Activated CD4-positive, alpha-beta memory T cell treated with anti-CD3 and anti-CD28 coated beads, Interleukin-2, amount 10 ng/mL, durations not matched to agents 7 days and 5 days (primary cell): ENCODE results near the gene TULP4. TPM values are rescaled to one million over a fixed set of nuclear protein-coding genes. Genes with fewer than 3 reads are reported as not detected.
"Not testable (repeated sequence)": the region's sequence is repeated elsewhere in the genome, so short reads cannot be mapped to it uniquely, and the experiment has no call there.

Experiments used
- CTCF ChIA-PET: fragments of 350-600 bp; sonication (Branson Sonifier 250); formaldehyde crosslinking; loops from one replicate; lab custom pipeline; 2021; ENCODE audit warnings: antibody characterized with exemption, inconsistent platforms; lab: Charles Lee
- POLR2A ChIA-PET: fragments of 350-600 bp; sonication (Branson Sonifier 250); formaldehyde crosslinking; loops from one replicate; lab custom pipeline; 2021; ENCODE audit warnings: antibody characterized with exemption; lab: Charles Lee
- DNase-seq: peaks from one replicate; pipeline ENCODE4 v3.0.0-alpha.2; 2020
- H3K27ac Mint-ChIP-seq: one replicate; pipeline ENCODE4 v1.8.0; 2021; ENCODE audit warnings: mild to moderate bottlenecking, mixed read lengths
- H3K27me3 Mint-ChIP-seq: one replicate; pipeline ENCODE4 v1.8.0; 2021; ENCODE audit warnings: mixed read lengths
- H3K36me3 Mint-ChIP-seq: one replicate; pipeline ENCODE4 v1.8.0; 2021; ENCODE audit warnings: low read depth, mixed read lengths
- H3K4me1 Mint-ChIP-seq: one replicate; pipeline ENCODE4 v1.8.0; 2021; ENCODE audit warnings: mixed read lengths
- H3K4me3 Mint-ChIP-seq: one replicate; pipeline ENCODE4 v1.8.0; 2021; ENCODE audit warnings: mild to moderate bottlenecking, mixed read lengths
- H3K9me3 Mint-ChIP-seq: one replicate; pipeline ENCODE4 v1.8.0; 2021; ENCODE audit warnings: mixed read lengths
- total RNA-seq, 2 experiments: library from RNA; stranded (reverse); gene quantifications; one replicate each; pipeline ENCODE4 v1.2.3, GENCODE V29; 2021

TULP4 gene
- total RNA-seq, 2 experiments from 2014 or later = 25.0 to 27.0 TPM

DNA sequence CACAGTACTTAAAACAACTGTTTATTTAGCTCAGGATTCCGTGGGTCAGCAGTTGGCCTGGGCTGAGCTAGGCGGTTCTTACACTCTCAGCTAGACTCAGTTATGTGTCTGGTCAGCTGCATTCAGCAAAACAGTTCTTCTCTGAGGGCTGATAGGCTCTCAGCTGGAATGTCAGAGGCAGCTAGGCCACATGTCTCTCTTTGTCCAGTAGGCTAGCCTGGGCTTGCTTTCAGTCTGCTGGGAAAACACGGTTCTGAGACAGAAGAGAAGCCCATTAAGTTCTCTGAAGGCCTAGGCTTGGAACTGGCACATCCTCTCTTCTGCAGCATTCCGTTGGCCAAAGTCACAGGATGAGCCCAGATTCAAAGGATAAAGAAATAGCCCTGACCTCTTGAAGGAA is 65.6 kb downstream of the TULP4 start:
- Mint-ChIP-seq H3K4me3 (no peak overlapping the region), H3K27ac (no peak overlapping the region), H3K36me3 (no peaks in the 10 kb centered on the region), H3K9me3 (no peaks in the 10 kb centered on the region), H3K27me3 (no peaks in the 10 kb centered on the region), H3K4me1 (no peaks in the 10 kb centered on the region)
- ChIA-PET CTCF (interaction anchor here (1.4 kb wide), 1 partner anchor 9 kb away, joined by 3 read pairs; no protein-coding TSS in a partner anchor), POLR2A (interaction anchor here (1.5 kb wide), 1 partner anchor 24 kb away, joined by 3 read pairs; no protein-coding TSS in a partner anchor)
- DNase-seq = no peak

DNA sequence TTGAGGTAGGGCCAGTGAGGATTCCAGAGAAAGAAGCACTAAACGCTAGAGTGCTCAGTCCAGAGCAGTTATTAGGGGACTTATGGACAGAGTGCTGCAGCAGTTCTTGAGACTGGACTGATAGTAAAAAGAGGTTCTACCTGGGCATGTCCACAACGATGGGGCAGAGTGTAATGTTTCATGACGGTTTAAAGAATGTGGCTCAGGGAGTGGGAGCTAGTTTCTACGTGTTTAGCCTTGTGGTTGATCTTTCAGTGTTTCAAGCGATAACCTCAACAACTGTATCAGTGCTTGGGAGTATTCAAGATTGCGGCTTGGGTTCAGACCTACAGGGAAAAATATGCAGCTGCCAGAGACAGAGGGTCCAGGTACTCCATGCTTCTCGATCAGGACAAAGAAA is 67.1 kb downstream of the TULP4 start:
- Mint-ChIP-seq H3K4me3 (no peak overlapping the region), H3K27ac (no peak overlapping the region), H3K4me1 (no peaks in the 10 kb centered on the region), H3K27me3 (no peaks in the 10 kb centered on the region), H3K36me3 (no peaks in the 10 kb centered on the region), H3K9me3 (no peaks in the 10 kb centered on the region)
- ChIA-PET POLR2A (no interaction called here), CTCF (no interaction called here)
- DNase-seq = no peak

DNA sequence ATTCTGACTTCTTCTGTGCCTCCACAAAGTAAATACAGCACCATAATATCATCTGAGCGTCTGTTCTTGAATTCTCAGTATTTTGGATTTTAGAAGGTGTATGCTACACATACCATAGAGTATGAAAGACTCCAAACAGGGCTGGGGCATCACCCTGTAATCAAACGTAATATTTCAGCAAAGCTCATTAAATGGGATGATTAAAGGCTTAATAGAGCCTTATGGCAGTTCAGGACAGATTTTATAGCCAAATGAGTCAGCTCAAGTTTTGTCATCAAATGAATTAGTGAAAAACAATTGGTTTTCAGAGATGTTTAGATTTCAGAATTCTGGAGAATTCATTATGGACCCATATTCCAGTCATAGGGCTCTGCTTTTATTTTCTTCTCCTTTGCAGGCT is 68.9 kb downstream of the TULP4 start:
- Mint-ChIP-seq H3K27me3 (no peaks in the 10 kb centered on the region), H3K27ac (no peak overlapping the region), H3K36me3 (no peaks in the 10 kb centered on the region), H3K4me3 (no peak overlapping the region), H3K4me1 (no peaks in the 10 kb centered on the region), H3K9me3 (no peaks in the 10 kb centered on the region)
- POLR2A ChIA-PET = no interaction called here
- CTCF ChIA-PET = interaction anchor here (1.1 kb wide), 1 partner anchor 14 kb away, joined by 3 read pairs; no protein-coding TSS in a partner anchor
- no peak for DNase-seq

DNA sequence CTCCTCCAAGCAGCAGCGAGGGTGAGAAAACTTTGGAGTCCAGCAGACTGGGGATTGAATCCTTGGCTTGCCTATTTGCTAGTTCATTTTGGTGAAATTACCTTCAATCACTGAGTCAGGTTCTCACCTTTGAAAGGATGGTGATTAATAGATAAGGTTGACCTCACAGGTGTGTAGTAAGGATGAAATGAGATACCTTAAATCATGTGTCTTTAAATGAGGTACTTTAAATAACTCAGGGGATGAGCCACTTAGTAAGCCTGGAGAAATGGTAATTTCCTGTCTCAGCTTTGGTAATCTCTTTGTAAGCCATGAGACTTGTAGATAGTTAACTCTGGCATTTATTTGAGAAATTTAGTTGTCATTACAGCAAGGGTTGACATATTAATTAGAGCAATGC is 70.2 kb downstream of the TULP4 start:
- Mint-ChIP-seq H3K27ac (no peak overlapping the region), H3K27me3 (no peaks in the 10 kb centered on the region), H3K9me3 (no peaks in the 10 kb centered on the region), H3K4me1 (no peaks in the 10 kb centered on the region), H3K36me3 (no peaks in the 10 kb centered on the region), H3K4me3 (no peak overlapping the region)
- ChIA-PET POLR2A (no interaction called here), CTCF (interaction anchor here (3.0 kb wide), 1 partner anchor 162 kb away, joined by 12 read pairs; no protein-coding TSS in a partner anchor)
- DNase-seq = no peak

DNA sequence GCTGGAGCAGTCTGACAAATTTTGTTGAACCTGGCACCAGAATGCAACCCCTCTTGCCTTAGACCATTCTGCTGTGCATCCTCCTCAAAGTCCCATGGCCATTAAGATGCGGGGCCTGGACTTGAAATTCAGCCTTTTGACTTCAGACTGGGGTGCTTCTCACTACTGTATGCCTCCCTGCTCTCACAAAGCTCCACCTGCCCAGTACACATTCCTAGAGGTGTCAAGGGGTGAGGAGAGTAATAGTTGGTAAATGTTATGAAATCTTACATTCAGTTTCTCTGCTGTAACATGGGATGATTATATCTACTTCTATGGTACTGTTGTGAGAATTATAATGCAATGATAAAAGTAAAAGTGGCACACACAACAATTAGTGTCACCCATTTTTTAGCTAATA is 70.8 kb downstream of the TULP4 start:
- ChIA-PET POLR2A (no interaction called here), CTCF (interaction anchor here (3.0 kb wide), 1 partner anchor 162 kb away, joined by 12 read pairs; no protein-coding TSS in a partner anchor)
- H3K27ac Mint-ChIP-seq = no peak overlapping the region
- H3K4me3 Mint-ChIP-seq = no peak overlapping the region
- DNase-seq = no peak
- no peaks in the 10 kb centered on the region for H3K9me3 Mint-ChIP-seq
- H3K36me3 Mint-ChIP-seq = no peaks in the 10 kb centered on the region
- no peaks in the 10 kb centered on the region for H3K27me3 Mint-ChIP-seq
- H3K4me1 Mint-ChIP-seq = no peaks in the 10 kb centered on the region

DNA sequence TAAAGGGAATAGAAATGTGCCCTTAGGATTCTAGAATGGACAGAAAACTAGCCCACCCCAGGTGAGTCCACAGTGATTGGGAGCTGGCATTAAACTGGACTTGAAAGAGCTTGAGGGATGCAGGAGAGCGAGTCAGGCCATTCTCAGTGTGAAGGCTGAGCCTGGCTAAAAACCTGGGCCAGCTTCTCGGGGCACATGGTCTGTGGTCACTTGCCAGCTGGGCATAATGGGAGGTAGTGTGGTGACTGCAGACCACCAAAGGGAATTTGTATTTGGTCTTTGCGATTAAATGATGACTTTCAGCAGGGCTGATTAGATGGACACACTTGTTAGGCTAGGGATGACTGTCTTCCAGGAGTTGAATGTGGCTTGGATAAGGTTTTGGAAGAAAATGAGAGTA is 71.3 kb downstream of the TULP4 start:
- Mint-ChIP-seq H3K9me3 (no peaks in the 10 kb centered on the region), H3K36me3 (no peaks in the 10 kb centered on the region), H3K4me3 (no peak overlapping the region), H3K4me1 (no peaks in the 10 kb centered on the region), H3K27me3 (no peaks in the 10 kb centered on the region), H3K27ac (no peak overlapping the region)
- DNase-seq = no peak
- CTCF ChIA-PET = interaction anchor here (0.6 to 3.0 kb wide), 2 partner anchors 16 to 163 kb away, joined by 3 to 12 read pairs; no protein-coding TSS in a partner anchor
- POLR2A ChIA-PET = interaction anchor here (0.8 kb wide), 1 partner anchor 9 kb away, joined by 3 read pairs; no protein-coding TSS in a partner anchor

DNA sequence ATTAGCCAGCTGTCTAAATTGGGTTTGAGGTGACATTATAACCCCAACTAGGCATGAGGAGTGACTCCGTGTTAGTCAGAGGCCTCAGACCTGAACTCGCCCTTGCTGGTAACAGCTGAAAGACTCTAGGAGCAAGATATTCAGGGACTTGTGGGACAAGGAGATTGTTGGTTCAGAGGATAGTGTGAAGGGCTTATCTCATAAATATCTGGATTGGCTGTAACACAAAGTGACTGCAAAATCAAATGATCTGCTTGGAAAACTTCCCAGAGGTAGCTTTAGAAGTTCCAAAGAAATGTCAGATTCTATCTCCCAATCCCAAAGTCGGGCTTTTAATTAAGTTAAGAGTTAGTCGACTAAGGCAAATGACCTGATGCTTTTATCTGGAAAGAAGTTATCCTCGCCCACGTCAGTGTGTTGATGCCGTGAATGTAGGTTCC is 72.4 kb downstream of the TULP4 start:
- no peak for DNase-seq
- no peaks in the 10 kb centered on the region for H3K9me3 Mint-ChIP-seq
- no peaks in the 10 kb centered on the region for H3K4me1 Mint-ChIP-seq
- no peak overlapping the region for H3K27ac Mint-ChIP-seq
- H3K27me3 Mint-ChIP-seq = no peaks in the 10 kb centered on the region
- H3K4me3 Mint-ChIP-seq = no peak overlapping the region
- H3K36me3 Mint-ChIP-seq = no peaks in the 10 kb centered on the region
- POLR2A ChIA-PET = interaction anchor here (0.8 kb wide), 1 partner anchor 10 kb away, joined by 3 read pairs; no protein-coding TSS in a partner anchor
- CTCF ChIA-PET = interaction anchor here (3.0 kb wide), 1 partner anchor 164 kb away, joined by 12 read pairs; no protein-coding TSS in a partner anchor

DNA sequence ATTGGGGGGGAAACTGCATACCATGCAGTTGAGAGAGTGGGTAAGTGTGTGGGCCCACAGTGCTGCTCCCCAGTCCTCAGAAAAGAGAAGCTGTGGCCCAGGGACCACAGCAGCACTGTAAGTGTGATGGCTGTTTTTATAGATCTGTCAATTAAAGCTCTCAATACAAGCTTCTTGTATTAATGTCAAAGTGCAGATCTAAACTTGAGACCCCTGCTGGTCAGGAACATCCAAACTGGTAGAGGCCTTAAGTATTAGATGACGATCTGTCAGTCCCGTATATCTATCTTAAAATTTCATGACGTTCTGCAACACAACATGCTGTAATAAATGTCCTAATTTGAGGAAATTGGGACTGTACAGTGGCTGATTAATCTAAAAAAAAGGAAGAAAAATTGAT is 74.8 kb downstream of the TULP4 start:
- ChIA-PET CTCF (interaction anchor here (1.0 to 3.0 kb wide), 10 partner anchors 9 to 304 kb away, joined by 3 to 42 read pairs (median 4); no protein-coding TSS in a partner anchor), POLR2A (no interaction called here)
- DNase-seq = no peak
- no peaks in the 10 kb centered on the region for H3K4me1 Mint-ChIP-seq
- no peak overlapping the region for H3K27ac Mint-ChIP-seq
- H3K27me3 Mint-ChIP-seq = no peaks in the 10 kb centered on the region
- H3K36me3 Mint-ChIP-seq = peaks cover 2% of the 10 kb centered on the region
- peaks cover 2% of the 10 kb centered on the region for H3K9me3 Mint-ChIP-seq
- no peak overlapping the region for H3K4me3 Mint-ChIP-seq

DNA sequence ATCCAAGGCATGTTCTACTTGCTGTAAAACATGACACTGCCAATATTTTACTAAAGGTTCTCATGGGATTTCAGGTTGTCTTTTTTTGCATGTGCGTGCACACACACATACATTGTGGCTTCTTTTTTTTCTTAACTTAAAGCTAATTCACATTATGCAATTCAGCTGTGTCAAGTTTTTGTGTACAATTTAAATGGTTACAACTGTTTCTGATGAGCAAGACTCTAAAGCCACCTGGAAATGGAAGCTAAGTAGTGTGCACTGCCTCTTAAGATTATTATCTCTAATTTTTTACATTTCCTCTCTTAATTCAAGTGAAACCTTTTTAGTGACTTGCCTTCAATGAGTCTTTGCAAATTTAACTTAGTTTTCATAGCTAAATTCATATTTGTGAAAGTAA is 75.3 kb downstream of the TULP4 start:
- no peak overlapping the region for H3K4me3 Mint-ChIP-seq
- DNase-seq = no peak
- H3K36me3 Mint-ChIP-seq = peaks cover 2% of the 10 kb centered on the region
- ChIA-PET CTCF (interaction anchor here (0.6 to 3.0 kb wide), 12 partner anchors 10 to 304 kb away, joined by 3 to 42 read pairs (median 3); no protein-coding TSS in a partner anchor), POLR2A (no interaction called here)
- no peaks in the 10 kb centered on the region for H3K4me1 Mint-ChIP-seq
- H3K27ac Mint-ChIP-seq = no peak overlapping the region
- peaks cover 4% of the 10 kb centered on the region for H3K9me3 Mint-ChIP-seq
- no peaks in the 10 kb centered on the region for H3K27me3 Mint-ChIP-seq

DNA sequence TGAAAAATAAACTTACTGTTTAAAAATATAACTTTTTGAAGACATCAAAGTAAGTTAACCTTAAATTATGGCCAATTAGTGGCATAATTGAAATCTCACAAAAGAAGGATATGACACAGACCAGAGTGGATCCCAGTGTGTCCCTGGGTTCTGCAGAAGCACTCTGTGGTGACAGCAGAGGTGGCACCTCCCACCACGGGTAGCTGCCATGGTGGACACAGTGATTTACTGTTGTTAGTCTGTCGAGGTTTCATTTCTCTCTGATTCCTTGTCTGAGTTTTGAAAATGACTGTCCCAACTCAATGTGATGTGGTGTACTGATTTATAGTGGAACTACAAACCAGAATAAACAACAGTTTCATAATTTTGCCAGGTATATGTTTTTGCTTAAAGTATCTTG is 76.5 kb downstream of the TULP4 start:
- H3K4me3 Mint-ChIP-seq = no peak overlapping the region
- peaks cover 4% of the 10 kb centered on the region for H3K36me3 Mint-ChIP-seq
- peaks cover 9% of the 10 kb centered on the region for H3K9me3 Mint-ChIP-seq
- no peak for DNase-seq
- no peak overlapping the region for H3K27ac Mint-ChIP-seq
- no peaks in the 10 kb centered on the region for H3K27me3 Mint-ChIP-seq
- CTCF ChIA-PET = interaction anchor here (1.3 to 1.6 kb wide), 2 partner anchors 13 to 174 kb away, joined by 3 to 6 read pairs; no protein-coding TSS in a partner anchor
- POLR2A ChIA-PET = no interaction called here
- no peaks in the 10 kb centered on the region for H3K4me1 Mint-ChIP-seq

DNA sequence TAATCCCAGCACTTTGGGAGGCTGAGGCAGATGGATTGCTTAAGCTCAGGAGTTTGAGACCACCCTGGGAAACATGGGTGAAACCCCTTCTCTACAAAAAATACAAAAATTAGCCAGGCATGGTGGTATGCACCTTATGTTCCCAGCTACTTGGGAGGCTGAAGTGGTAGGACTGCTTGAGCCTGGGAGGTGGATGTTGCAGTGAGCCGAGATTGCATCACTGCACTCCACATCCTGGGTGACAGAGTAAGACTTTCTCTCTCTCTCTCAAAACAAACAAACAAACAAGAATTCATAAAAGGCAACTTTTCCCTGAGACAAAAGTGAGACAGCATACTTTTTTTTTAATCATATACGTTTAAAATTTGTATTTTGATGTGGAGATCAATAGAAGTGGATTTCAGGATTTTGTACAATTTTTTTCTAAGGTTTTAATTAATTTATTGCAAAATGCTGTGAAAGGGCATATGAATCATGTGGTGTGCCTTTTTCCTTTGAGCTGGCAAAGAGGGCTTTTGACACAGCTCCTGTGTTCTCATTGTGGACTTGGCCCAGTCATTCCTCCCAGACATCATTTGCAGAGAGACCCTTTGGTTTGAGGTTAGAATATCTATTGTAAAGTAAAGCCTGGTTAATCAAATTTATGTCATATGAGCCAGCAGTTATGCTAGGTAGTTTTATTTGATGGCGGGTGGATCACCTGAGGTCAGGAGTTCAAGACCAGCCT is 77.1 kb downstream of the TULP4 start:
- Mint-ChIP-seq H3K4me1 (no peaks in the 10 kb centered on the region), H3K27ac (no peak overlapping the region), H3K4me3 (no peak overlapping the region), H3K27me3 (no peaks in the 10 kb centered on the region), H3K36me3 (peaks cover 10% of the 10 kb centered on the region), H3K9me3 (peaks cover 14% of the 10 kb centered on the region)
- ChIA-PET CTCF (interaction anchor here (1.6 kb wide), 1 partner anchor 175 kb away, joined by 6 read pairs; no protein-coding TSS in a partner anchor), POLR2A (no interaction called here)
- no peak for DNase-seq

DNA sequence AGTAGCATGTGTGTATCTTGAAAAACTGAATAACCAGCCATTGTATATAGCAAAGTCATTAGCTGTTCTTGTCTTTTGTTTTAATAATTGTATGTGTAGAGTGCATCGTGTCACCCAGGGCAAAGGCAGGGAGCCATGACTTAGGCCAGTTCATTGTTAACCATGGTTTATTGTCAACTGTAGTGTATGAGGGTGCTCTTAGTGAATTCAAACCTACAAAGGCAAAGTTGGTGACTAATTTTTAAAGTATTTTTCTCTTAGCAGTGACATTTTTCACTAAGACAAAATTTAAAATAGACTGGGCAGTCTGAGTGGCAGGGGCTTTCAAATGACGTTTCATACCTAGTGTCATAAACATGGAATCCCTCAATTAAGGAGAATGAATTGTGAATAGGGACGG is 79.0 kb downstream of the TULP4 start:
- no peak overlapping the region for H3K4me3 Mint-ChIP-seq
- DNase-seq = no peak
- H3K27me3 Mint-ChIP-seq = no peaks in the 10 kb centered on the region
- ChIA-PET POLR2A (no interaction called here), CTCF (no interaction called here)
- H3K4me1 Mint-ChIP-seq = no peaks in the 10 kb centered on the region
- no peak overlapping the region for H3K27ac Mint-ChIP-seq
- peaks cover 14% of the 10 kb centered on the region for H3K9me3 Mint-ChIP-seq
- peaks cover 10% of the 10 kb centered on the region for H3K36me3 Mint-ChIP-seq

DNA sequence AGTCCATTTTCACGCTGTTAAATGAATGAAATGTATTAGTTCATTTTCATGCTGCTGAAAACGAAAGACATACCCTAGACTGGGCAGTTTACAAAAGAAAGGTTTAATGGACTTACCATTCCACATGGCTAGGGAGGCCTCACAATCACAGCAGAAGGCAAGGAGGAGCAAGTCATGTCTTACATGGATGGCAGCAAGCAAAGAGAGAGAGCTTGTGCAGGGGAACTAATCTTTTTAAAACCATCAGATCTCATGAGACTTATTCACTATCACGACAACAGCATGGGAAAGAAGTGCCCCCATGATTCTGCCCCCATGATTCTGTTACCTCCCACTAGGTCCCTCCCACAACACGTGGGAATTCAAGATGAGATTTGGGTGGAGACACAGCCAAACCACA is 79.7 kb downstream of the TULP4 start:
- H3K4me3 Mint-ChIP-seq, H3K27me3 Mint-ChIP-seq, H3K4me1 Mint-ChIP-seq, POLR2A ChIA-PET, DNase-seq, H3K27ac Mint-ChIP-seq: not testable (repeated sequence)
- peaks cover 14% of the 10 kb centered on the region for H3K9me3 Mint-ChIP-seq
- peaks cover 10% of the 10 kb centered on the region for H3K36me3 Mint-ChIP-seq
- CTCF ChIA-PET = interaction anchor here (0.9 kb wide), 1 partner anchor 171 kb away, joined by 3 read pairs; no protein-coding TSS in a partner anchor
